ENCODE results near the gene SPATA21. TPM values are rescaled to one million over a fixed set of nuclear protein-coding genes. Genes with fewer than 3 reads are reported as not detected.
"Not testable (repeated sequence)": the region's sequence is repeated elsewhere in the genome, so short reads cannot be mapped to it uniquely, and the experiment has no call there.

The SPATA21 gene
- total and polyA plus RNA-seq, 10 of the 15 experiments (the other 5 are each of a cell fraction or from before 2014, with no cell fraction given): 0.05 to 1.1 (median 0.24) TPM; not detected in 1

GRCh38 chr1:16474891-16475290 is 37.7 kb upstream of the SPATA21 start:
- DNase-seq (ENCODE audit: low read depth, low spot score); SMC1A ChIA-PET (ENCODE audit: uncharacterized antibody, unreplicated experiment); CTCF ChIA-PET; H3K27me3 ChIP-seq (replicated peaks in 1 of 2; ENCODE audit: control insufficient read depth in 2 of 2, insufficient read depth in 2 of 2, low read length in 1 of 2); RAD21 ChIA-PET (ENCODE audit: unreplicated experiment); in situ Hi-C loops (cut with MboI); H4K20me1 ChIP-seq (ENCODE audit: control insufficient read depth, insufficient read depth); H3K36me3 ChIP-seq (ENCODE audit: control insufficient read depth in 2 of 2, insufficient read depth in 2 of 2, low read length in 1 of 2); intact Hi-C loops (cut with micrococcal nuclease; ENCODE audit: unreplicated experiment); BruUV-seq (replicated peaks); H3K4me3 ChIP-seq; POLR2A ChIA-PET; H3K79me2 ChIP-seq (ENCODE audit: control insufficient read depth, insufficient read depth, low read length); H3K4me1 ChIP-seq (ENCODE audit: control insufficient read depth, insufficient read depth, low read length); H3K27ac ChIP-seq (ENCODE audit: control insufficient read depth, insufficient read depth); FAIRE-seq; H3K9ac ChIP-seq (ENCODE audit: control insufficient read depth, insufficient read depth, low read length); H2AFZ ChIP-seq (ENCODE audit: control insufficient read depth, low read depth, low read length); H3K9me3 ChIP-seq (replicated peaks; ENCODE audit: control insufficient read depth, insufficient read depth, low read length); H3K4me2 ChIP-seq (ENCODE audit: control insufficient read depth, insufficient read depth): not testable (repeated sequence)
- ATAC-seq: peak; percentile 48; the same call in 1 of the 3 replicates
- 96% methylated on average over 2 of the region's 2 CpGs for WGBS (ENCODE audit: insufficient coverage, insufficient replicate concordance, low lambda C conversion rate, missing lambda C conversion rate)
- TF ChIP-seq CTCF (IDR thresholded peaks at IDR 0.05 in 2 of 3, conservative IDR thresholded peaks at IDR 0.05 in 1 of 3; ENCODE audit: control insufficient read depth in 2 of 3, extremely low read depth in 1 of 3, insufficient read depth in 1 of 3, low read depth in 3 of 3, low read length in 3 of 3) (peak in 2 of 3 experiments; percentile 18; a peak in 2 of 6 replicates), RAD21 (IDR thresholded peaks at IDR 0.05; ENCODE audit: insufficient read depth, low read depth, low read length) (peak; percentile 23; the same call in 1 of the 2 replicates)

- POLR2A ChIA-PET: no interaction called here
- intact Hi-C loops (cut with micrococcal nuclease; ENCODE audit: unreplicated experiment): no loop called here
- no peaks in the 10 kb centered on the region for H3K4me1 ChIP-seq (ENCODE audit: control insufficient read depth, insufficient read depth, low read length)
- DNase-seq (ENCODE audit: low read depth, low spot score): no peak
- H4K20me1 ChIP-seq (ENCODE audit: control insufficient read depth, insufficient read depth): no peaks in the 10 kb centered on the region
- no peak overlapping the region for H3K4me3 ChIP-seq
- no peaks in the 10 kb centered on the region for H3K27me3 ChIP-seq (replicated peaks in 1 of 2; ENCODE audit: control insufficient read depth in 2 of 2, insufficient read depth in 2 of 2, low read length in 1 of 2)
- TF ChIP-seq RAD51 (IDR thresholded peaks at IDR 0.05): no peak
- BruUV-seq (replicated peaks): no TSS peak
- no peak for ATAC-seq
- CTCF ChIA-PET: no interaction called here
- no peak overlapping the region for H2AFZ ChIP-seq (ENCODE audit: control insufficient read depth, low read depth, low read length)
- H3K27ac ChIP-seq (ENCODE audit: control insufficient read depth, insufficient read depth): no peak overlapping the region
- SMC1A ChIA-PET (ENCODE audit: uncharacterized antibody, unreplicated experiment): no interaction called here
- FAIRE-seq: no peak
- 87% methylated on average over 24 of the region's 28 CpGs for WGBS (ENCODE audit: insufficient coverage, insufficient replicate concordance, low lambda C conversion rate, missing lambda C conversion rate)
- in situ Hi-C loops (cut with MboI): no loop called here
- H3K79me2 ChIP-seq (ENCODE audit: control insufficient read depth, insufficient read depth, low read length): no peaks in the 10 kb centered on the region
- H3K36me3 ChIP-seq (ENCODE audit: control insufficient read depth in 2 of 2, insufficient read depth in 2 of 2, low read length in 1 of 2): no peaks in the 10 kb centered on the region; a peak in 1 of 4 replicates
- no peak overlapping the region for H3K4me2 ChIP-seq (ENCODE audit: control insufficient read depth, insufficient read depth)
- no peak overlapping the region for H3K9ac ChIP-seq (ENCODE audit: control insufficient read depth, insufficient read depth, low read length)
- RAD21 ChIA-PET (ENCODE audit: unreplicated experiment): no interaction called here
- H3K9me3 ChIP-seq (replicated peaks; ENCODE audit: control insufficient read depth, insufficient read depth, low read length): no peaks in the 10 kb centered on the region
Measured at GRCh38 chr1:16474166-16474800, 37.1 kb upstream of the SPATA21 start.

All from GM12878 (cell line).